ENCODE results near the gene SYNJ2. TPM values are rescaled to one million over a fixed set of nuclear protein-coding genes. Genes with fewer than 3 reads are reported as not detected.

Gene SYNJ2
- total RNA-seq, 2 experiments from 2014 or later, result 38.2 to 38.5 TPM

DNA sequence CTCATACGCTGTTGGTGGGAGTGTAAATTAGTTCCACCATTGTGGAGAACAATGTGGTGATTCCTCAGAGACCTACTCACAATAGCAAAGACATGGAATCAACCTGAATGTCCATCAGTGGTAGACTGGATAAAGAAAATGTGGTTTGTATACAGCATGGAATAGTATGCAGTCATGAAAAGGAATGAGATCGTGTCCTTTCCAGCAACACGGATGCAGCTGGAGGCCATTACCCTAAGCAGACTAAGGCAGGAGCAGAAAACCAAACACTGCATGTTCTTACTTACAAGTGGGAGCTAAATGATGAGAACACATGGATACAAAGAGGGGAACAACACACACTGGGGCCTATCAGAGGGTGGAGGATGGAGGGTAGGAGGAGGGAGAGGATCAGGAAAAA is 54.6 kb downstream of the SYNJ2 start:
- H3K9me3 Mint-ChIP-seq (ENCODE audit: insufficient read depth), result no peaks in the 10 kb centered on the region
- ChIA-PET CTCF (interaction anchor here (4.6 kb wide), 1 partner anchor 10 kb away, joined by 26 read pairs; no protein-coding TSS in a partner anchor), POLR2A (no interaction called here)
- H3K4me1 Mint-ChIP-seq (ENCODE audit: low read depth), result peaks cover 42% of the 10 kb centered on the region
- H3K27me3 Mint-ChIP-seq (ENCODE audit: low read depth), result no peaks in the 10 kb centered on the region
- H3K27ac Mint-ChIP-seq, result no peak overlapping the region
- peaks cover 44% of the 10 kb centered on the region for H3K36me3 Mint-ChIP-seq (ENCODE audit: low read depth)
- ATAC-seq, result no peak
- no peak overlapping the region for H3K4me3 Mint-ChIP-seq
- no peak for DNase-seq

DNA sequence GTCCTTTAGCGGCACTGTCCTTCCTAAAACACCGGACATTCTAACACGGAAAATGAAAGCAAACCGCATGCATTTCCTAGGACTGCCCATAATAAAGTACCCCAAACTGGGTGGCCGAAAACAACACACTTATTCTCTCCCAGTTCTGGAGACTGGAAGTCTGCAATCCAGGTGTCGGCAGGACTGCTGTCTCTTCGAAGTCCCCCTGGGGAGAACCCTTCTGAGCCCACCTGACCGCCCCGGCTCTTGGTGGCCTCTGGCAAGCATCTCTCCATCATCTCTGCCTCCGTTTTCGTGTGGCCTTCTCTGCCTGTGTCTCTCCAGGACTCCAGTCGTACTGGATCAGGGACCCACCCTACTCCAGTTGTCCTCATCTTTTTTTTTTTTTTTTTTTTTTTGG is 55.4 kb downstream of the SYNJ2 start:
- POLR2A ChIA-PET, result interaction anchor here (0.5 kb wide), 1 partner anchor 17 kb away, joined by 3 read pairs; no protein-coding TSS in a partner anchor
- no peak overlapping the region for H3K27ac Mint-ChIP-seq

GRCh38 chr6:158037771-158038170 is 56.1 kb downstream of the SYNJ2 start:
- peaks cover 41% of the 10 kb centered on the region for H3K36me3 Mint-ChIP-seq (ENCODE audit: low read depth)
- H3K27ac Mint-ChIP-seq, result no peak overlapping the region
- peaks cover 30% of the 10 kb centered on the region for H3K4me1 Mint-ChIP-seq (ENCODE audit: low read depth)
- ATAC-seq (no peak), DNase-seq (no peak)
- H3K4me3 Mint-ChIP-seq, result no peak overlapping the region
- no peaks in the 10 kb centered on the region for H3K27me3 Mint-ChIP-seq (ENCODE audit: low read depth)
- POLR2A ChIA-PET, result interaction anchor here (0.5 to 1.6 kb wide), 4 partner anchors 10 to 17 kb away, joined by 3 to 4 read pairs (median 4); no protein-coding TSS in a partner anchor
- CTCF ChIA-PET, result interaction anchor here (4.6 kb wide), 1 partner anchor 11 kb away, joined by 26 read pairs; no protein-coding TSS in a partner anchor
- no peaks in the 10 kb centered on the region for H3K9me3 Mint-ChIP-seq (ENCODE audit: insufficient read depth)

More for the DNA sequence above, 55.4 kb downstream of the SYNJ2 start:
- DNase-seq, result no peak
- CTCF ChIA-PET, result interaction anchor here (4.6 kb wide), 1 partner anchor 11 kb away, joined by 26 read pairs; no protein-coding TSS in a partner anchor
- H3K4me3 Mint-ChIP-seq, result no peak overlapping the region
- no peak for ATAC-seq
- no peaks in the 10 kb centered on the region for H3K9me3 Mint-ChIP-seq (ENCODE audit: insufficient read depth)
- peaks cover 37% of the 10 kb centered on the region for H3K4me1 Mint-ChIP-seq (ENCODE audit: low read depth)
- H3K27me3 Mint-ChIP-seq (ENCODE audit: low read depth), result no peaks in the 10 kb centered on the region
- peaks cover 41% of the 10 kb centered on the region for H3K36me3 Mint-ChIP-seq (ENCODE audit: low read depth)

DNA sequence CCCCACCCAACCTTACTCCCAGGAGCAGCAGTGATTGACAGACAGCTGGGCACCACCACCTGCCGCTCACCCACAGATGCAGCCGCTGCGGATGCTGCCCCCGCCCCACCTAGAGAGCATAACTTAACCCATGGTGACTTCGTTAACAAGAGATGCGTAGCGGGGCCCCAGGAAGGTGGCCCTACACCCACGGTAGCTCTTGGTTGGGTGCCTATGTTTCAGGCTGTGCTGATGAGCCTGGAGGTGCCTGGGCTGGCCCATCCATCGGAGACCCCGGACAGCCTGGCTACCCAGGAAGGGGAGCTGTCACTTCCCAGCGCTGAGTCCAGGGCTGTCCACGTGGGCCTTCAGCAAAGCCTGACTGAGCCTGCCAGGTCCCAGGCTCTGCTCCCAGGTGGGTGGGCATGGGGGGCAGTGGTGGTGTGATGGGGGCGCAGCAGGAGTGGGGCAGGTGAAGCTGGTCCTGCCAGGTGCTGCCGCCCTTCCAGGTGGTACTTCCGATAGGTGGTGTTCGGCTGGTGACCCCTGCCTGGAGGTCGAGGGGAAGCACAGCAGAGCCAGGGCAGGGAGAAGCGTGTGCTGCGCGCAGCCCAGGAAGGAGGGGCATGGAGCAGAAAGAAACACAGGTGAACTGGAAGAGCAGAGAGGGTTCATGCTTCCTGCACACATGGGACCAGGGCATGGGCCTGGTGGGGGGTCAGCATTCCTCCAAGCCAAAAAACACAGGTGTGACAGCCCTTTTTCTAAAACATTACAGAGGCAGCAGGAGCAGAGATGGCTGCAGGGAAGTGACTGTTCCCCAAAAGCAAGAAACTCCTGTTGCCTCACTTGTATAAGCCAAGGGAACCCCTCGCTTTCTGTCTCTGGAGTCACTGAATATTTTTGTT is 56.9 kb downstream of the SYNJ2 start:
- POLR2A ChIA-PET, result interaction anchor here (1.2 to 1.6 kb wide), 3 partner anchors 10 to 12 kb away, joined by 4 read pairs; no protein-coding TSS in a partner anchor
- peaks cover 30% of the 10 kb centered on the region for H3K4me1 Mint-ChIP-seq (ENCODE audit: low read depth)
- no peak for ATAC-seq
- DNase-seq, result no peak
- H3K9me3 Mint-ChIP-seq (ENCODE audit: insufficient read depth), result no peaks in the 10 kb centered on the region
- no peak overlapping the region for H3K27ac Mint-ChIP-seq
- H3K27me3 Mint-ChIP-seq (ENCODE audit: low read depth), result no peaks in the 10 kb centered on the region
- CTCF ChIA-PET, result interaction anchor here (1.5 to 4.6 kb wide), 2 partner anchors 12 kb away, joined by 8 to 26 read pairs; no protein-coding TSS in a partner anchor
- peaks cover 39% of the 10 kb centered on the region for H3K36me3 Mint-ChIP-seq (ENCODE audit: low read depth)
- H3K4me3 Mint-ChIP-seq, result no peak overlapping the region

DNA sequence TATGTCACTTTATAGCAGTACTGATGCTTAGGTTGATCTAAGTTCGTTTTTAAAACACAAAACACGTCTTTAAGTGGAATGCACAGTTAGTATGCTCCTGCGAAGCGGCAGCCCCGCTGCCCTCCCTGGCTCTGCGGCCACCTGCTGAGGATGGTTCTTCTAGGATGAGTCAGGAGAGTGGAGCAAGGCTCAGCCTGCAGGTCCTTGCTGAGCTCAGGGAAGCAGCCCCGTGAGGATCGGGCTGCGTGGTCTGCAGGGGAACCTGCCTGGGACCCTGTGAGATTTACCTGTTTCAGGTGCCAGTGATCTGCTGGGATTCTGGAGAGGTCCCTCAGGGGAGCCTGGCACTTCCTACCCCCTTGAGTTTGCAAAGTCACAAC is 57.5 kb downstream of the SYNJ2 start:
- Mint-ChIP-seq H3K4me3 (no peak overlapping the region), H3K4me1 (ENCODE audit: low read depth) (peaks cover 30% of the 10 kb centered on the region), H3K27me3 (ENCODE audit: low read depth) (no peaks in the 10 kb centered on the region), H3K9me3 (ENCODE audit: insufficient read depth) (no peaks in the 10 kb centered on the region), H3K36me3 (ENCODE audit: low read depth) (peaks cover 38% of the 10 kb centered on the region), H3K27ac (no peak overlapping the region)
- no peak for DNase-seq
- ChIA-PET CTCF (interaction anchor here (1.5 kb wide), 1 partner anchor 12 kb away, joined by 8 read pairs; no protein-coding TSS in a partner anchor), POLR2A (no interaction called here)
- no peak for ATAC-seq

- H3K9me3 Mint-ChIP-seq (ENCODE audit: insufficient read depth), result no peaks in the 10 kb centered on the region
- ChIA-PET CTCF (interaction anchor here (1.5 kb wide), 1 partner anchor 13 kb away, joined by 8 read pairs; no protein-coding TSS in a partner anchor), POLR2A (no interaction called here)
- no peak overlapping the region for H3K27ac Mint-ChIP-seq
- peaks cover 31% of the 10 kb centered on the region for H3K4me1 Mint-ChIP-seq (ENCODE audit: low read depth)
- peaks cover 36% of the 10 kb centered on the region for H3K36me3 Mint-ChIP-seq (ENCODE audit: low read depth)
- ATAC-seq (peak; percentile 59), DNase-seq (peak; percentile 50)
- no peak overlapping the region for H3K4me3 Mint-ChIP-seq
- no peaks in the 10 kb centered on the region for H3K27me3 Mint-ChIP-seq (ENCODE audit: low read depth)
Observed at GRCh38 chr6:158039571-158040050, 57.9 kb downstream of the SYNJ2 start.

- ATAC-seq (peak; percentile 37), DNase-seq (peak; percentile 40)
- Mint-ChIP-seq H3K9me3 (ENCODE audit: insufficient read depth) (no peaks in the 10 kb centered on the region), H3K27me3 (ENCODE audit: low read depth) (no peaks in the 10 kb centered on the region), H3K4me1 (ENCODE audit: low read depth) (peaks cover 34% of the 10 kb centered on the region), H3K36me3 (ENCODE audit: low read depth) (peaks cover 34% of the 10 kb centered on the region), H3K27ac (peak overlapping the region; percentile 56), H3K4me3 (no peak overlapping the region)
- CTCF ChIA-PET, result interaction anchor here (1.5 to 9.8 kb wide), 2 partner anchors 13 to 14 kb away, joined by 8 to 84 read pairs; no protein-coding TSS in a partner anchor
- POLR2A ChIA-PET, result no interaction called here
Observed at GRCh38 chr6:158040051-158040803, 58.6 kb downstream of the SYNJ2 start.

GRCh38 chr6:158040804-158041347 is 59.2 kb downstream of the SYNJ2 start:
- Mint-ChIP-seq H3K4me3 (no peak overlapping the region), H3K27me3 (ENCODE audit: low read depth) (no peaks in the 10 kb centered on the region), H3K9me3 (ENCODE audit: insufficient read depth) (no peaks in the 10 kb centered on the region), H3K27ac (no peak overlapping the region), H3K36me3 (ENCODE audit: low read depth) (peaks cover 34% of the 10 kb centered on the region), H3K4me1 (ENCODE audit: low read depth) (peaks cover 39% of the 10 kb centered on the region)
- ChIA-PET CTCF (interaction anchor here (0.9 to 9.8 kb wide), 4 partner anchors 10 to 284 kb away, joined by 3 to 84 read pairs (median 4); no protein-coding TSS in a partner anchor), POLR2A (no interaction called here)
- ATAC-seq (no peak), DNase-seq (no peak)

DNA sequence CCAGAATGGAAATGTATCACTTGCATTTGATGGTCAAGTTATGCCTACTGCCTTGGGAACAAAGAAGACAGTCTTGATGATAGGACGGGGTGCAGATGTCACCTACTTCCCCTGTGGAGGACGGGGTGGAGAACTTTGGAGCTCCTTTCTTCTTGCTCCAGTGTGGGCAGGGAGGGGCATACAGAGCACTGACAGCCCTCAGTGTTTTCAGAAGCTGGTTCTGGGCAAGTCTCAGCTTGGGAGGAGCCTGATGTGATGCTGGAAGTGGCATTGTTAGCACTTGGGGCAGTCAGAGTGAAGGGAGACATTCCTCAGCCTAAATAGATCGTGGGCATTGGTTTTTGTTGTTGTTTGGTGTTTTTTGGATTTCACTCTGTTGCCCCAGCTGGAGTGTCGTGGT is 59.7 kb downstream of the SYNJ2 start:
- ChIA-PET CTCF (interaction anchor here (0.9 to 9.8 kb wide), 5 partner anchors 10 to 284 kb away, joined by 3 to 84 read pairs (median 4); no protein-coding TSS in a partner anchor), POLR2A (interaction anchor here (0.6 to 0.7 kb wide), 2 partner anchors 10 to 15 kb away, joined by 3 to 5 read pairs; no protein-coding TSS in a partner anchor)
- Mint-ChIP-seq H3K4me3 (no peak overlapping the region), H3K4me1 (ENCODE audit: low read depth) (peaks cover 44% of the 10 kb centered on the region), H3K36me3 (ENCODE audit: low read depth) (peaks cover 29% of the 10 kb centered on the region), H3K9me3 (ENCODE audit: insufficient read depth) (no peaks in the 10 kb centered on the region), H3K27ac (no peak overlapping the region), H3K27me3 (ENCODE audit: low read depth) (no peaks in the 10 kb centered on the region)
- ATAC-seq (no peak), DNase-seq (no peak)

- H3K27ac Mint-ChIP-seq, result no peak overlapping the region
- no peaks in the 10 kb centered on the region for H3K27me3 Mint-ChIP-seq (ENCODE audit: low read depth)
- ChIA-PET POLR2A (interaction anchor here (0.6 to 0.7 kb wide), 2 partner anchors 10 to 16 kb away, joined by 3 to 5 read pairs; no protein-coding TSS in a partner anchor), CTCF (interaction anchor here (0.9 to 9.8 kb wide), 5 partner anchors 9 to 285 kb away, joined by 3 to 84 read pairs (median 4); no protein-coding TSS in a partner anchor)
- no peaks in the 10 kb centered on the region for H3K9me3 Mint-ChIP-seq (ENCODE audit: insufficient read depth)
- peaks cover 49% of the 10 kb centered on the region for H3K4me1 Mint-ChIP-seq (ENCODE audit: low read depth)
- peaks cover 29% of the 10 kb centered on the region for H3K36me3 Mint-ChIP-seq (ENCODE audit: low read depth)
- no peak for ATAC-seq
- no peak overlapping the region for H3K4me3 Mint-ChIP-seq
- DNase-seq, result no peak
Observed at GRCh38 chr6:158041788-158042187, 60.1 kb downstream of the SYNJ2 start.

Data from activated CD8-positive, alpha-beta T cell treated with anti-CD3 and anti-CD28 coated beads, Interleukin-2, amount 10 ng/mL, durations not matched to agents 7 days and 5 days (primary cell).